Endothelial cell of umbilical vein (primary cell): ENCODE measurements around the gene MANBA. TPM values are rescaled to one million over a fixed set of nuclear protein-coding genes. Genes with fewer than 3 reads are reported as not detected.

Experiments
- BruUV-seq: library from RNA; stranded (reverse); fragments of 400-500 nt; replicated peaks from 2 replicates; lab custom pipeline; 2021; lab: Mats Ljungman, UMichigan
- CTCF ChIA-PET: fragments of 300-600, 350-600 bp; sonication (Branson Sonifier 250); formaldehyde crosslinking; loops from one replicate; lab custom pipeline; 2021; ENCODE audit warnings: antibody characterized with exemption, inconsistent platforms; lab: Charles Lee
- POLR2A ChIA-PET: fragments of 300-600, 350-600 bp; sonication (Branson Sonifier 250); formaldehyde crosslinking; loops from one replicate; lab custom pipeline; 2021; ENCODE audit warnings: antibody characterized with exemption, inconsistent platforms; lab: Charles Lee
- DNase-seq: peaks from one replicate; pipeline ENCODE4 v3.0.0-alpha.2; 2011; ENCODE audit warnings: low read depth, low spot score
- FAIRE-seq: peaks from 2 replicates; lab custom pipeline; 2011; peaks lifted over from hg19 to GRCh38; lab: Jason Lieb, UNC
- H2AFZ ChIP-seq: 2 replicates; pipeline ENCODE4 v1.6.0; 2012; ENCODE audit warnings: low read depth, low read length, control low read depth, inconsistent platforms
- H3K27ac ChIP-seq: 2 replicates; pipeline ENCODE4 v1.5.1; 2011; ENCODE audit warnings: low read depth, mild to moderate bottlenecking, control low read depth, low read length, moderate library complexity; ENCODE audit not compliant: insufficient read depth
- H3K27me3 ChIP-seq, 2 experiments: 2 replicates each; pipeline versions ENCODE4 v1.6.0 to v1.6.1; 2011; ENCODE audit warnings: low read length in 2 of 2, mixed read lengths in 1 of 2; ENCODE audit not compliant: control insufficient read depth in 2 of 2, insufficient read depth in 2 of 2
- H3K36me3 ChIP-seq, 2 experiments: 2 replicates in 1 of 2; 3 replicates in 1 of 2; pipeline ENCODE4 v1.5.1; 2011; ENCODE audit warnings: low read length in 2 of 2, mild to moderate bottlenecking in 1 of 2, moderate library complexity in 1 of 2; ENCODE audit not compliant: control insufficient read depth in 2 of 2, insufficient read depth in 2 of 2; ENCODE audit errors: extremely low read depth in 1 of 2
- H3K4me1 ChIP-seq: 3 replicates; pipeline ENCODE4 v1.5.1; 2011; ENCODE audit warnings: mild to moderate bottlenecking, low read length; ENCODE audit not compliant: control insufficient read depth, insufficient read depth; ENCODE audit errors: extremely low read depth
- H3K4me2 ChIP-seq: 2 replicates; pipeline ENCODE4 v1.6.1; 2011; ENCODE audit warnings: low read length, control low read depth, mixed read lengths; ENCODE audit not compliant: insufficient read depth
- H3K4me3 ChIP-seq, 3 experiments: fragments of 200-600 bp in 1 of 3; sonication (generic), shearing (Covaris generic) in 1 of 3; replicated peaks in 1 of 3; 2 replicates each; pipeline ENCODE4 v1.5.1; 2011 to 2016; ENCODE audit warnings: control low read depth in 3 of 3, low read length in 3 of 3, mild to moderate bottlenecking in 2 of 3, inconsistent platforms in 1 of 3, low read depth in 1 of 3, moderate library complexity in 1 of 3; ENCODE audit not compliant: insufficient read depth in 1 of 3
- H3K79me2 ChIP-seq: 2 replicates; pipeline ENCODE4 v1.6.0; 2012; ENCODE audit warnings: low read length, inconsistent platforms; ENCODE audit not compliant: control insufficient read depth, insufficient read depth
- H3K9ac ChIP-seq: replicated peaks from 2 replicates; pipeline ENCODE3; 2011; ENCODE audit warnings: low read length, control low read depth; ENCODE audit not compliant: insufficient read depth; ENCODE audit errors: extremely low read depth
- H3K9me1 ChIP-seq: replicated peaks from 3 replicates; pipeline ENCODE4 v1.6.0; 2011; ENCODE audit warnings: mild to moderate bottlenecking, low read length; ENCODE audit not compliant: control insufficient read depth, insufficient read depth; ENCODE audit errors: extremely low read depth
- H3K9me3 ChIP-seq: replicated peaks from 2 replicates; pipeline ENCODE4 v1.5.1; 2012; ENCODE audit warnings: low read length, inconsistent platforms; ENCODE audit not compliant: control insufficient read depth, insufficient read depth
- H4K20me1 ChIP-seq: replicated peaks from 2 replicates; pipeline ENCODE3; 2011; ENCODE audit warnings: mild to moderate bottlenecking, low read length; ENCODE audit not compliant: control insufficient read depth, insufficient read depth; ENCODE audit errors: extremely low read depth
- CTCF ChIP-seq, 2 donors: IDR thresholded peaks; 1 replicate in 1 of 2; 2 replicates in 1 of 2; pipeline ENCODE4 v1.5.1; 2011; ENCODE audit warnings: low read length in 2 of 2, mild to moderate bottlenecking in 2 of 2, moderate library complexity in 2 of 2, control low read depth in 1 of 2, inconsistent platforms in 1 of 2, low read depth in 1 of 2; ENCODE audit not compliant: insufficient read depth in 1 of 2; ENCODE audit errors: extremely low read depth in 1 of 2
- EZH2 ChIP-seq: IDR thresholded peaks from 2 replicates; pipeline ENCODE4 v1.6.1; 2012; ENCODE audit warnings: borderline replicate concordance, low read depth, mild to moderate bottlenecking, moderate library complexity, low read length, inconsistent platforms; ENCODE audit not compliant: severe bottlenecking
- FOS ChIP-seq: IDR thresholded peaks from 2 replicates; pipeline ENCODE4 v1.6.1; 2011; ENCODE audit warnings: mild to moderate bottlenecking, low read length, moderate library complexity, borderline replicate concordance; ENCODE audit not compliant: insufficient read depth
- GATA2 ChIP-seq: IDR thresholded peaks from 2 replicates; pipeline ENCODE4 v1.7.0; 2011; ENCODE audit warnings: low read depth, mild to moderate bottlenecking, moderate library complexity, mixed read lengths, low read length; ENCODE audit not compliant: insufficient read length, insufficient read depth
- JUN ChIP-seq: IDR thresholded peaks from 2 replicates; pipeline ENCODE4 v1.6.1; 2011; ENCODE audit warnings: borderline replicate concordance, low read depth; ENCODE audit not compliant: insufficient read length, insufficient read depth
- MAX ChIP-seq: IDR thresholded peaks from 2 replicates; pipeline ENCODE4 v1.6.1; 2011; ENCODE audit not compliant: insufficient read depth, insufficient read length
- MYC ChIP-seq: IDR thresholded peaks from one replicate; pipeline ENCODE4 v1.6.1; 2011; ENCODE audit warnings: mild to moderate bottlenecking, low read depth, low read length
- POLR2A ChIP-seq: IDR thresholded peaks from 2 replicates; pipeline ENCODE4 v1.6.1; 2012; ENCODE audit warnings: low read depth, mild to moderate bottlenecking, control low read depth, low read length
- POLR2AphosphoS5 ChIP-seq: IDR thresholded peaks from 2 replicates; pipeline ENCODE4 v1.6.1; 2012; ENCODE audit warnings: low read depth, mild to moderate bottlenecking, control low read depth, low read length, moderate library complexity; ENCODE audit not compliant: insufficient read depth
- dilution Hi-C: fragments of 300-500 bp; cut with MboI; formaldehyde crosslinking; loops from one replicate; pipeline ENCODE4 v1.15.0; 2019; ENCODE audit warnings: low sequenced_read_pairs; ENCODE audit not compliant: extremely low pct_ligation_motif_present
- intact Hi-C: fragments of 100-400 bp; cut with micrococcal nuclease; formaldehyde crosslinking; loops from one replicate; pipeline ENCODE4 v1.10.0; 2022
- polyA plus RNA-seq, 4 experiments: library from polyadenylated mRNA; depleted of rRNA in 3 of 4; stranded (reverse) in 3 of 4; unstranded in 1 of 4; fragments of >200 nt; gene quantifications; 2 replicates each; pipeline versions ENCODE4 v1.2.1 to v1.2.3, GENCODE V29; 2011 to 2012; ENCODE audit warnings: missing spikeins in 1 of 4
- total RNA-seq: library from RNA; stranded (reverse); gene quantifications from 2 replicates; pipeline ENCODE4 v1.2.3, GENCODE V29; 2021

MANBA gene
- total and polyA plus RNA-seq, 2 donors (not counting 3 experiments of a cell fraction or from before 2014, with no cell fraction given): 5.6 to 7.7 TPM

GRCh38 chr4:102713096-102713495, 47.7 kb downstream of the MANBA start:
- H3K36me3 ChIP-seq: no peaks in the 10 kb centered on the region
- H2AFZ ChIP-seq: peak overlapping the region; percentile 44
- H3K4me1 ChIP-seq: no peaks in the 10 kb centered on the region
- FAIRE-seq (no peak), DNase-seq (no peak)
- POLR2A ChIA-PET: no interaction called here
- H3K79me2 ChIP-seq: no peaks in the 10 kb centered on the region
- H3K4me2 ChIP-seq: no peak overlapping the region
- H3K9me1 ChIP-seq: no peaks in the 10 kb centered on the region
- CTCF ChIA-PET: no interaction called here
- no TSS peak for BruUV-seq
- no peak overlapping the region for H3K9ac ChIP-seq
- intact Hi-C loops (no loop called here), dilution Hi-C loops (no loop called here)
- no peak for TF ChIP-seq POLR2A
- no peak for TF ChIP-seq JUN
- TF ChIP-seq MAX: no peak
- no peak for TF ChIP-seq GATA2
- TF ChIP-seq CTCF (IDR thresholded peaks at IDR 0.05; ENCODE audit: extremely low read depth in 1 of 2, insufficient read depth in 1 of 2, low read depth in 1 of 2, low read length in 2 of 2): no peak
- TF ChIP-seq FOS: no peak
- no peak for TF ChIP-seq POLR2AphosphoS5
- no peak for TF ChIP-seq EZH2
- TF ChIP-seq MYC: no peak
- no peak overlapping the region for H3K27ac ChIP-seq
- H3K9me3 ChIP-seq: no peaks in the 10 kb centered on the region
- no peak overlapping the region for H3K4me3 ChIP-seq
- H3K27me3 ChIP-seq: no peaks in the 10 kb centered on the region
- no peaks in the 10 kb centered on the region for H4K20me1 ChIP-seq
